COLO829 (cell line): Measurements from ENCODE around the gene CMBL.
"Not testable (repeated sequence)": the region's sequence is repeated elsewhere in the genome, so short reads cannot be mapped to it uniquely, and the experiment has no call there.

Experiments used
- DNase-seq: peaks from one replicate; pipeline ENCODE4 v3.0.0; 2012; ENCODE audit warnings: low spot score

The CMBL gene

DNA sequence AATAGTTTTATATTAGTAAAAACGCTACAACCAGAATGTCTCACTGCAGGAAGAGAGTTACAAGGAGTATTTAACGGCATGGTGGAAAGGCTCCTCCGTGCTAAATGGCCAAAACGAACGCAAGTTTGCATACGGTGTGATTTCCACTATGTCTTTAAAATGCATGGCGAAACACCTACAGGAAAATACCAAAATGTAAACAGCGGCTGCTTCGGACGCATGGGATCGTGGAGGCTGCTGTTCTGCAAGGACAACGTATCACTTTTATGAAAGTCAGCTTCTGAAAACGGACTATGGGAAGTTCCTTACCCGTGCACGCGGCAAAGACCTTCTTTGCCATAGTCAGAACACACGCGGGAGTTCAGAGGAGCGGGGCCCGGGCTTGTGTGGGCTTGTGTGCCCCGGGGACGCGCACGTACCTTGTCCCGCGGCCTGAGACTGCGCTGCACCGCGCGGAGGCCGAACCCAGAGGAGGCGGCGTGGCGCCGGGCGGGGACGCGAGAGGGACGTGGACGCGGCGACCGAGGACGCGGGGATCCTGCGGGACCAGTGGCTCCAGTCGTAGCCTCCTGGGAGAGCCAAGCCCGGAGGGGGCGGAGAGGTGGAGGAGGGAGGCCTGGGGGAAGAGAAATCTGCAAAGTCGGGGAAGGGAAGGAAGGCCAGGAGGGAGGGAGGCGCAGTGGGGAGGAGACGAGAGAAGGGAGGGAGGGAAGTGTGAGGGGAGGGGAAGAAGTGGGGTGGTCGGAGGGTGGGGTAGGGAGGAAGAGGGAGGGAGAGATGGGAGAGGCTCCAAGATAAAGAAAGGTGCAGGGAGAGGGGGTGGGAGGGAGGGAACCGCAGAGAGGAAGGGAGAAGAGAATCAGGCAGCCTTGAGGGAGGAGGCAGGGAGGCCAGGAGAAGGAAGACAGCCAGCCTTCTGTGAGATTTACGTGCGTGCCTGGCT is at the start of gene CMBL:
CMBL (minus strand) TSS at position 697 of the 943 bp plus-strand sequence. CDS start 17,140 bp downstream, outside the sequence.
- DNase-seq = peak; percentile 13

DNA sequence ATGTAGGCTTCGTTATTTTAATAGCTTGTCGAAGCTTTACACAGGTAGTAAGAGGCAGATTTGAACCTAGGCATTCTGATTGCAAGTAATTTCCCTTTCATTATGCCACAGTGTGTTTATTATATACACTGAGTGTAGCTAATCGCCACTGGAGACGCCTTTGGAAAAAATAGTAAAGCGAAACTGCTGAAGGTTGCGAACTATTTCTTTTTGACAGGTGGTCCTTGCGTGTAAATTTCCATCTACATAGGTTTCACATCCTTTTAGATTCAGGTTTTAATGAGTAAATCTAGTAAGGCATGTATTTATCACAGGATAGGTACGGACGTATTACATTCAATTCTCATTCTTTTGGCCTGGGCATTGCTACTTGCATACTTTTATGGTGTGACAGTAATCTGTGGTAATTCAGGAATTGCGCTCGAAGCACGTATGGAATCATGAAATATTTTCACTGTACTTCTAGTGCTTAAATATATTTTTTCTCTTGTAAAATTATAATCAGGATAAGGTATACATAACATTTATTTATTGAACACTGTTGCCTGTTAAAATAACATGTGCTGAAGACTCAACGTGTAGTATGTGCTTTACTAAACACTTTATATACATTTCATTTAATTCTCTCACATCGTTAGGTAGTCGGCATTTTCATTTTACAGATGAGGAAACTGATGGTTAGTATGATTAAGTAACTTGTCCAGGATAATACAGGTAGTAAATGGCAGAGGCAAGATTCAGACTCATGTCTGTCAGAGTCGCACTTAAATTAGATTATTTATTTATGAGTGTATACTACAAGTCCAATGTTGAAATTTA is 47.6 kb upstream of the CMBL start:
- no peak for DNase-seq

- no peak for DNase-seq
Observed at GRCh38 chr5:10354048-10354872, 46.6 kb upstream of the CMBL start.

DNA sequence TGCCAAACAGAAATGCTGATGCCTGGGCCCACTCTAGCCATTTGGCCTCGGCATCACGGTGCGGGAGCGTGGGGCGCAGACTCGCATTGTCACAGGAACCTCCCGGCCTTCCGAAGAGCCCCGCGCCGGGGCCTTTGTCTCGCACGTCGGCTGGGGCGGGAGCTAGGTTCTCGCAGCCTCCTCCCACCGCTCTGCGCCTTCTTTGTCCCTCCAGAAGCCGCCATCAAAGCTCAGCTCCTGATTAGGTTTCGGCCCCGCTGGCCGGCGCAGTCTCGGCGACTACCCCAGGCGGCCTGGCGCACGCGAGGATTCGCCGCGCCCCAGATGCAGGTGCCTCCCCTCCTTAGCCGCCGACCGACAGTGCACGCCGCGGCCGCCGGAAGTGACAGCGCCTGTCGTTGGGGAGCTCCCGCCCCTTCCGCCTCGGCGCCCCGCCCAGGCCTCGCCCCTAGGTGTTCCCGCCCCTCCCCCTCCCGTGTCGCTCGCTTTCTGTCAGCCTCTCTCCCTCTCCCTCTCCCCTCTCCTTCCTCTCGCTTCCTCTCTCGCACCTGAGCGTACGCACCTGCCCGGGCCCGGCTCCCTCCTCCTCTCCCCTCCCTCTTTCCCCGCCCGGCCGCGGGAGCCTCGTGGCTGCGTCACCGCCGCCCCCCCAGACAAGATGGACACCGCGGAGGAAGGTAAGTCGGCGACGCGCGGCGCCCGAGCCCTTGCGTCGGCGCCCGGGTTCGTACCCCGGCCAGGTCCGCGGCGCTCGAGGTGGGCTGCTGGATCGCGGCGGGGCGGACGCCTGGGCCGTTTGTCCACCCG is 45.7 kb upstream of the CMBL start, which contains the start of gene MARCHF6:
MARCHF6 (plus strand) TSS at position 455 of the 807 bp plus-strand sequence; CDS start at position 659, 204 bp downstream.
- DNase-seq = peak; percentile 30

GRCh38 chr5:10352430-10353240 is 44.9 kb upstream of the CMBL start:
- DNase-seq = no peak

GRCh38 chr5:10351919-10352318 is 44.2 kb upstream of the CMBL start:
- no peak for DNase-seq

DNA sequence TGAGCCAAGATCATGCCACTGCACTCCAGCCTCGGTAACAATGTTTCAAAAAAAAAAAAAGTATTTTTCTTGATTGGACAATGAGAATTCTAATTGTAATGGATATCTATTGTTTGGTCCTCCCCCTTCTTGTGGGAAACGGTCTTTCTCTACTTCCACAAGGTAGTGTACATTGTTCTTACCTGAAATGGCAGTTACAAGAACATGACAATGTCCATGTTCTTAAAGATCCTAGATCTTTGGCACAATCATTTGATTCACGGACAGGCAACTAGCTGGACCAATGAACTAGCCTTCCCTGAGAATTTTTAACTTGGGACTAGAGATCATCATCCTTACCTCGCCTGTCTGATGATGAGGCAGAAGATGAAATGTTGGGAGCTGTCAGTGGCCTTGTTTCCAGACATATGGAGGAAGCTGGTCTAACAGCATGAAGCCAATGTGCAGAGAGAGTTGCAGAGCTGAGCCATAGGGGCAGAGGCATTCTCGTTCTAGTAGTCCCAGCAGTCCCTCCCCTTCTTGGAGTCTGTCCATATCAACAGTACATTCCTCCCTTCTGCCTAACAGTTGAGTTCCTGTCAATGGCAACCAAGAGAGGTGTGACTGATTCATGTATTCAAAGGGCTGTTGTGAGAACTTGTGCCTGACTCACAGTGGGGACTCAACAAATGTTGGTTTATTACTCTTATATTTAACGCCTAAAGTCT is 43.6 kb upstream of the CMBL start:
- no peak for DNase-seq

DNA sequence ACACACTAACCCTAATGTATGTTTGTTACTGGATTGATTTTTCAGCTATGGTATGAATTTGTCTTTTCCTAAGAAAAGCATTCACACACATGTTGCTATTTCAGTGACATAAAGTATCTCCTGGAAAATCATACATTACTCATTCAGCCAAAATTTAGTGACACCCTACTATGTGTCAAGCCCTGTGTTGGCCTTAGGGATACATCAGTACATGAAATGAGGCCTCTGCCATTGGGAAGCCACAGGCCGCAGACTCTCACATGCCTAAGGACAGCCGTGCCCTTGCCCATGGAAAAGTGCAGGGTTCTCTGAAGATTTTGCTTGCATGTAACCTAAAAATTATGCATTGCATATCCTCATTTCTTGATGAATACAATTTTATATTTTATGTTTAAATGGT is 40.6 kb upstream of the CMBL start:
- DNase-seq = no peak

- not testable (repeated sequence) for DNase-seq
Observed at GRCh38 chr5:10344461-10345106, 36.9 kb upstream of the CMBL start.

GRCh38 chr5:10343486-10343885 is 35.8 kb upstream of the CMBL start:
- DNase-seq = no peak

- no peak for DNase-seq
Observed at GRCh38 chr5:10339958-10340357, 32.3 kb upstream of the CMBL start.

DNA sequence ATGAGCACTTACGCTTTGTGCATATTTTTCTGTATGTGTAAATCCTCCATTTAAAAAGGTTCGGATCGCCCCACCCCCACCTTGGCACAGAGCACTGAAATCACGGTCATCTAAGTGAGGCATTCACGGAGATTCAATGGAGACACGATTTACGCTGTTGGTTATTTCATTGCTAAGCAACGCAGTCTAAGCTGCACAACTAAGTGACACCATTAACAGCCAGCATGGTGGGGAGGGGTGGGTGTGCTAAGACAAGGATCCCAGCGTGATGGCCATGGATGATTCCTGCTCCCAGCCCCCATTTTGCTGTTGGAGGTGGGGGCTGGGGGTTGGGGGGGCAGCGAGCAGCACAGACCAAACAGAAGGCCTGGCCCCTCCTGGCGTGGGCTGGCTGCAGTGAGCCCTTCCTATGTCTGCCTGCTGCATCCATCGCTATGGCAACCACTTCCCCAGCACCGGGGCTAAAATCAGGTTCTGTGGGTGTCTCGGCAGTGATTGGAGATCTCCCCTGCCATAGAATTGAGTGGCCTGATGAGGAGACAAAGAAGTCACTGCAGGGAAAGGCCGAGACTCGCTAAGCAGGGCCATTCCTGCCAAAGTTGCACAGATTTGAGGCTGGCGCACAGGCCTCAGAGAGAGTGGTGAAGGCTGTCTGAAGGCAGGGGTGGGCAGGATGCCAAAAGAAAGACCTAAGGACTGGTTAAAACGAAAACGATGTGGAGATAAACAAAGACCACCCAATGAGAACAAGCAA is 31.5 kb upstream of the CMBL start:
- DNase-seq = no peak

DNA sequence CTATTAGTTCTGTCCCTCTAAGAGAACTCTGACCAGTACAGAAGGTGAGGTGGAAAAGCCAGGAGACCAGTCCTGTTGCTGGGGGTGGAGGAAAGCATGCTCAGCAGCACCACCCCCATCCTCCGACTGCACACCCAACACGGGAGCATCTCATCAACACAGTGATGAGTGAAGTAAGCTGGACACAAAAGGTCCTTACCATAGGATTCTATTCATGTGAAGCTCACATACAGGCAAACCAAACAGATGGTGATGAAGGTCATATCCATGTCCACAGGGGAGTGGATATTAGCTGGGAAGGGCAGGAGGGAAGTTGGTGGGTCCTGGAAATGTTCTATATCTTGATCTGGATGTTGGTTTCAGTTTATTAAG is 31.0 kb upstream of the CMBL start:
- no peak for DNase-seq

DNA sequence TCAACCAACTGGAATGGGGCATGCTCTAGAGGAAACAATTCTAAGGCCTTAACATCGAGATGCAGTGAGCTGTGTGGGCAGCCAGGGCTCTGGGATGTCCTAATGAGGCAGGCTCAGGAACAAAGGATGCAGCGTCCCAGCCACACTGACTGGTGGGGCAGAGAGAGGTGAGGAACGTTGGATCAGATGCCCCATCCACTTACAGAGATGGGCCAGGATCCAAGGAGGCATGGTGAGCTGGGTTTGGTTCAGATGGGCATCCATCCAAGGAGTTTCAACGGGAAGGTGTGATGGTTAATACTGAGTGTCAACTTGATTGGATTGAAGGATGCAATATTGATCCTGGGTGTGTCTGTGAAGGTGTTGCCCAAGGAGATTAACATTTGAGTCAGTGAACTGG is 30.3 kb upstream of the CMBL start:
- no peak for DNase-seq

DNA sequence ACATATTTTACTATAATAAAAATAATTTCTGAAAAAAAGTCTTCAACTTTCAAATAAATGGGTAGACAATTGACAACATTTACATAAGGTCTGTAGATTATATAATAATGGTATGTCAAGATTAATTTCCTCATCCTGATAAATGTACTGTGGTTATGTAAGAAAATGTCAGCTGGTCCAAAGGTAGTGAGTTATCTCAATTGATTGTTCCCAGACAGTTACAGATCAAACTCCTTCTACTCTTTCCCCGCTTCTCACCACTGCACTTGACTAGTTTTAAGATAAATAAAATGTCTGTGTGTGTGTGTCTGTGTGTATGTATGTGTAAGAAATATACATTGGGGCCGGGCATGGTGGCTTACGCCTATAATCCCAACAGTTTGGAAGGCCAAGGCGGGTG is 29.4 kb upstream of the CMBL start:
- DNase-seq = no peak

DNA sequence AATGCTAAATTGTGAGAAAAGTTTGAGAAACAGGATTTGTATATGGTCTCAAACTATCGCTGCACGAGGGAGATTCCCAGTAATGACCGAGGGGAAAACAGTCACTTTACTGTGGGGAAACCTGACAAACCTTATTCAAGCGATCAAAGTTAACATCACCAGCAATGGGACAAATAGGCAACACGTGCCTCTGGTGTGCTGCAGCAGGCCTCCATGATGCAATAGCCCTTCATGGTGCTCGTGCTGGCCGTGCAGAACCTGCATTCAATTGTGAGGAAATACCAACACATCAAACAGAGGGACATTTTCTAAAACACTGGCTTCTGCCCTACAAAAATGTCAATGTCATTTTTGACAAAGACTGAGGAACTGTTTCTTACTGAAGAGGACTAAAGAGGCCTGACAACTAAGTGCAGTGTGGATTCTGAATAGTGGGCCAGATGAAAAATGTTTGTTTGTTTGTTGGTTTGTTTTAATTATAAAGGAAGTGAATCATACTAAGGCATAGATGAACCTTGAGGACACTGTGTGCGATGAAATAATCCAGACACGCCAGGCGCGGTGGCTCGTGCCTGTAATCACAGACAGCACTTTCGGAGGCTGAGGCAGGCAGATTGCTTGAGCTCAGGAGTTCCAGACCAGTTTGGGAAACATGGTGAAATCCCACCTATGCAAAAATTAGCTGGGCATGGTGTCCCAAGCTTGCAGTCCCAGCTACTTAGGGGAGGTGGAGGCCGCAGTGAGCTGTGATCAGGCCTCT is 28.2 kb upstream of the CMBL start:
- DNase-seq = no peak

DNA sequence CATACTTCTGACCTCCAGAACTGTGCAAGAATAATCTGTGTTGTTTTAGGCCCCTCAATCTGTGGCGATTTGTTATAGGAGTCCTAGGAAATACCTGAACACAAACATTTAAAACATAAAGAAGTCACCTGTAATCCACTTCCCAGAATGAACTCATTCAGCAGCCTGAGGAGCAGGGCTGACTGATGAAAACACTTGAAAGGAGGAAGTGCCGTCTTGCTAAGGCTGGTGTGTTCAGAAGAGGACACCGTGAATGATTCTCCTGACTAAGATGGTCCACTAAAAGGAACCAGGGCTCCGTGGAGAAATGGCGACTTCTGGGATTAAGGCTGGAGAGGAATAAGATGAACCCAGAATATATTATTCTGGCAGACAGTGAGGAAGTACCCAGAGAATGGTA is 27.1 kb upstream of the CMBL start:
- no peak for DNase-seq
